ENCODE measurements around the gene ZNF609.

- TF ChIP-seq POLR2A (IDR thresholded peaks at IDR 0.05; ENCODE audit: low read depth, low read length) (no peak), POLR2AphosphoS5 (IDR thresholded peaks at IDR 0.05; ENCODE audit: low read depth, low read length) (no peak), TAF1 (IDR thresholded peaks at IDR 0.05; ENCODE audit: borderline replicate concordance, low read depth, low read length) (no peak)
These were observed 41.0 kb downstream of the ZNF609 start for GRCh38 chr15:64501396-64501715.

Data from GM12892 (cell line).